ENCODE results near the gene CSMD2.

- TF ChIP-seq NFE2L1 (CRISPR knock-in tag; IDR thresholded peaks at IDR 0.05) (no peak), CTCF (IDR thresholded peaks at IDR 0.05) (no peak), ELF4 (CRISPR knock-in tag; IDR thresholded peaks at IDR 0.05; ENCODE audit: low read depth) (no peak), GABPB1 (CRISPR knock-in tag; IDR thresholded peaks at IDR 0.05) (no peak), KAT7 (CRISPR knock-in tag; IDR thresholded peaks at IDR 0.05; ENCODE audit: borderline replicate concordance) (no peak), CREM (CRISPR knock-in tag; IDR thresholded peaks at IDR 0.05) (no peak), E2F1 (CRISPR knock-in tag; IDR thresholded peaks at IDR 0.05) (no peak), NFATC4 (CRISPR knock-in tag; IDR thresholded peaks at IDR 0.05) (no peak), IRF1 (CRISPR knock-in tag; IDR thresholded peaks at IDR 0.05) (no peak)
These were observed 604.4 kb downstream of the CSMD2 start for GRCh38 chr1:33560680-33561079.

All from WTC11 (cell line).